Measurements from ENCODE around the gene RPTOR.

Gene RPTOR

DNA sequence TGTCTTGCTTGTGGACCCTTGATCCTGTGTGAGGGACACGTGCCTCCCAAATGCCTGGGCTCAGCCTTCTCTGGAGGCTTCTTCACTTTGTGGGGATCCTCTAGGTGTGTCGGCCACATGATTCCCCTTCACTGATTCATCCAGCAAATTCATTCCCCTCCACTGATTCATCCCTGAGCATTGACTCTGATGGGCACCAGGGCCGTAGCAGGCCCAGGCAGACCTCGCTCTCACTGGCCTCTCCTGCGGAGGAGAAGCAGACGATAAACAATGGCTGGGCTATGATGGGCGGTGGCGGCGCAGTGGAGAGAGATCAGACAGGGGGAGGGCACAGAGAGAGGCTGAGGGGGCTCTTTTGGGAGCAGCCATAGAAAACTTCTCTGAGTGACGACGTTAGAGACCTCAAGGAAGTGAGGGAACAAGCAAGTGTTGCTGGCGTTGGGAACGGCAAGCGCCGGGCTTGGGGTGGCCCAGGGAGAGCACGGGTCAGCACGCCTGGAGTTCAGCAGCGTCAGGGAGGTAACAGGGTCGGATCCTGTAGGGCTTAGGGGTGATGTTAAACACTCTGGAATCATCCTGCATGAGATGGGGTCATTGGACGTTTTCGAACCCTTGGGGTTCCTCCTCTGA is 17.5 kb upstream of the RPTOR start:
- Histone ChIP-seq H3K4me1 (ENCODE audit: insufficient read depth, low read length) (no peaks in the 10 kb centered on the region), H3K79me2 (ENCODE audit: insufficient read depth, low read length) (no peaks in the 10 kb centered on the region), H3K4me3 (ENCODE audit: low read depth in 1 of 2, low read length in 2 of 2) (no peak overlapping the region), H3K27me3 (ENCODE audit: insufficient read depth, low read length, poor library complexity) (peaks cover 6% of the 10 kb centered on the region), H3K36me3 (ENCODE audit: insufficient read depth, low read length) (no peaks in the 10 kb centered on the region), H3K27ac (ENCODE audit: low read length) (no peak overlapping the region), H2AFZ (ENCODE audit: low read depth, low read length) (no peak overlapping the region), H4K20me1 (ENCODE audit: insufficient read depth, low read length) (no peaks in the 10 kb centered on the region; the same call in 1 of the 2 replicates), H3K9ac (ENCODE audit: low read depth, low read length) (no peak overlapping the region), H3K4me2 (ENCODE audit: insufficient read depth, low read length) (no peak overlapping the region), H3K9me3 (ENCODE audit: insufficient read depth, low read length, severe bottlenecking) (no peaks in the 10 kb centered on the region)
- TF ChIP-seq EZH2 (IDR thresholded peaks at IDR 0.05; ENCODE audit: borderline replicate concordance, low read depth, low read length, severe bottlenecking), result no peak
- TF ChIP-seq CTCF (IDR thresholded peaks at IDR 0.05; ENCODE audit: borderline replicate concordance, extremely low read depth, low read length, poor library complexity, severe bottlenecking), result no peak
- no peak for DNase-seq
- ATAC-seq (ENCODE audit: insufficient read depth, low read depth), result no peak

GRCh38 chr17:80528536-80528935 is 16.1 kb upstream of the RPTOR start:
- no peaks in the 10 kb centered on the region for H3K4me1 ChIP-seq (ENCODE audit: insufficient read depth, low read length)
- H3K9ac ChIP-seq (ENCODE audit: low read depth, low read length), result no peak overlapping the region
- H4K20me1 ChIP-seq (ENCODE audit: insufficient read depth, low read length), result no peaks in the 10 kb centered on the region; the same call in 1 of the 2 replicates
- H3K4me3 ChIP-seq (ENCODE audit: low read depth in 1 of 2, low read length in 2 of 2), result no peak overlapping the region
- no peak overlapping the region for H3K27ac ChIP-seq (ENCODE audit: low read length)
- no peak overlapping the region for H2AFZ ChIP-seq (ENCODE audit: low read depth, low read length)
- DNase-seq (no peak), ATAC-seq (ENCODE audit: insufficient read depth, low read depth) (no peak)
- H3K79me2 ChIP-seq (ENCODE audit: insufficient read depth, low read length), result no peaks in the 10 kb centered on the region
- H3K4me2 ChIP-seq (ENCODE audit: insufficient read depth, low read length), result no peak overlapping the region
- H3K36me3 ChIP-seq (ENCODE audit: insufficient read depth, low read length), result no peaks in the 10 kb centered on the region
- no peaks in the 10 kb centered on the region for H3K9me3 ChIP-seq (ENCODE audit: insufficient read depth, low read length, severe bottlenecking)
- H3K27me3 ChIP-seq (ENCODE audit: insufficient read depth, low read length, poor library complexity), result peaks cover 6% of the 10 kb centered on the region
- no peak for TF ChIP-seq EZH2 (IDR thresholded peaks at IDR 0.05; ENCODE audit: borderline replicate concordance, low read depth, low read length, severe bottlenecking)
- TF ChIP-seq CTCF (IDR thresholded peaks at IDR 0.05; ENCODE audit: borderline replicate concordance, extremely low read depth, low read length, poor library complexity, severe bottlenecking), result no peak

DNA sequence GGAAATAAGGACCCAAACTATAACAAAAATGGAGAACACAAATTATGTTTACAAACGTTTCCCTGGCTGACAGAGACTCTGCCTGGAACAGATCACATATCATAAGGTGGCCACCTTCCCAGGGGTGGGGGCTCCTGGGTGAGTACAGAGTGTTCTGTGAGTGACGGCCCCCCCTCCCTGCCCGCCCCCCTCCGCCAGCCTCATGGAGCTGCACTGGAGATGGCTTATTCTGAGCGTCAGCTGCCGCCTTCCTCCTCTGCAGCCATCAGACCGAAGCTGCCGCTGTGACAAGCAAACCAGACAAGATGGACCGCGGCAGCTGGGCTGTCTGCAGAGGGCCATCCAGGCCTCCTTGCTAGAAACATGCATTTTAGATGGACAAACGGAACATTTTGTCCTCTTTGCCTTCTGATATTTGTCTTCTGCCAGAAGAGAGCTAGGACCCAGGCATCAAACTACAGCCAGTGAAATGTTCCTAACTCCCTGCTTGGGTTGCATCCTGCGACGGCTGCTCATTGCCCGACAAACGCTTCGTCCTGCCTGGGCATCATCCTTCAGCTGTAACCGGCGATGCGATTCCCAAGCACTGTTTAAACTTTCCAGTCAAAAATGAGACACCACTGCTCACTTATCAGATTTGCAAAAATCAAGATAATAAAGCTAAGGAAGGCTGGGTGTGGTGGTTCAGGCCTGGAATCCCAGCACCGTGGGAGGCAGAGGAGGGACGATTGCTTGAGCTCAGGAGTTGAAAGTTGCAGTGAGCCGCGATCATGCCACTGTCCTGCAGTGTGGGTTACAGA is 15.3 kb upstream of the RPTOR start:
- no peaks in the 10 kb centered on the region for H3K9me3 ChIP-seq (ENCODE audit: insufficient read depth, low read length, severe bottlenecking)
- H3K79me2 ChIP-seq (ENCODE audit: insufficient read depth, low read length), result no peaks in the 10 kb centered on the region
- no peaks in the 10 kb centered on the region for H3K4me1 ChIP-seq (ENCODE audit: insufficient read depth, low read length)
- H3K27me3 ChIP-seq (ENCODE audit: insufficient read depth, low read length, poor library complexity), result peaks cover 6% of the 10 kb centered on the region
- DNase-seq (no peak), ATAC-seq (ENCODE audit: insufficient read depth, low read depth) (no peak)
- H3K4me2 ChIP-seq (ENCODE audit: insufficient read depth, low read length), result no peak overlapping the region
- no peak overlapping the region for H2AFZ ChIP-seq (ENCODE audit: low read depth, low read length)
- H3K9ac ChIP-seq (ENCODE audit: low read depth, low read length), result no peak overlapping the region
- no peak overlapping the region for H3K27ac ChIP-seq (ENCODE audit: low read length)
- TF ChIP-seq CTCF (IDR thresholded peaks at IDR 0.05; ENCODE audit: borderline replicate concordance, extremely low read depth, low read length, poor library complexity, severe bottlenecking) (no peak), EZH2 (IDR thresholded peaks at IDR 0.05; ENCODE audit: borderline replicate concordance, low read depth, low read length, severe bottlenecking) (no peak)
- no peak overlapping the region for H3K4me3 ChIP-seq (ENCODE audit: low read depth in 1 of 2, low read length in 2 of 2)
- no peaks in the 10 kb centered on the region; the same call in 1 of the 2 replicates for H4K20me1 ChIP-seq (ENCODE audit: insufficient read depth, low read length)
- no peaks in the 10 kb centered on the region for H3K36me3 ChIP-seq (ENCODE audit: insufficient read depth, low read length)
